Endodermal cell (in vitro differentiated cells): ENCODE results near the gene ARHGAP21. TPM values are rescaled to one million over a fixed set of nuclear protein-coding genes. Genes with fewer than 3 reads are reported as not detected.

ENCODE experiments used
- DNase-seq: peaks from one replicate; pipeline ENCODE4 v3.0.0-alpha.2; 2017
- H3K27ac ChIP-seq: 2 replicates; pipeline ENCODE4 v1.5.1; 2013; ENCODE audit warnings: mild to moderate bottlenecking, low read depth, low read length, moderate library complexity
- H3K27me3 ChIP-seq: 2 replicates; pipeline ENCODE4 v1.6.1; 2013; ENCODE audit warnings: mild to moderate bottlenecking, low read length, moderate library complexity; ENCODE audit not compliant: insufficient read depth, control insufficient read depth, poor library complexity, severe bottlenecking
- H3K36me3 ChIP-seq: 2 replicates; pipeline ENCODE4 v1.7.0; 2013; ENCODE audit warnings: mild to moderate bottlenecking, low read length, moderate library complexity; ENCODE audit not compliant: control insufficient read depth, insufficient read depth
- H3K4me1 ChIP-seq: one replicate; pipeline ENCODE4 v1.7.0; 2013; ENCODE audit warnings: low read length; ENCODE audit not compliant: control insufficient read depth, insufficient read depth
- H3K4me3 ChIP-seq: 2 replicates; pipeline ENCODE4 v1.5.1; 2013; ENCODE audit warnings: mild to moderate bottlenecking, low read length, moderate library complexity
- H3K9ac ChIP-seq: 2 replicates; pipeline ENCODE4 v1.6.1; 2013; ENCODE audit warnings: mild to moderate bottlenecking, low read length, moderate library complexity; ENCODE audit not compliant: poor library complexity, severe bottlenecking; ENCODE audit errors: extremely low read depth
- H3K9me3 ChIP-seq: 2 replicates; pipeline ENCODE4 v1.6.1; 2013; ENCODE audit warnings: mild to moderate bottlenecking, low read length, moderate library complexity; ENCODE audit not compliant: control insufficient read depth
- H3K27ac Mint-ChIP-seq: 2 replicates; pipeline ENCODE4 v1.8.0; 2020; ENCODE audit warnings: mixed read lengths
- H3K27me3 Mint-ChIP-seq: 2 replicates; pipeline ENCODE4 v1.8.0; 2021; ENCODE audit warnings: mild to moderate bottlenecking, mixed read lengths; ENCODE audit not compliant: insufficient read depth
- H3K36me3 Mint-ChIP-seq: 2 replicates; pipeline ENCODE4 v1.8.0; 2020; ENCODE audit warnings: low read depth, mixed read lengths
- H3K4me1 Mint-ChIP-seq: 2 replicates; pipeline ENCODE4 v1.8.0; 2020; ENCODE audit warnings: mixed read lengths
- H3K4me3 Mint-ChIP-seq: 2 replicates; pipeline ENCODE4 v1.8.0; 2020; ENCODE audit warnings: mild to moderate bottlenecking, moderate library complexity, mixed read lengths
- H3K9me3 Mint-ChIP-seq: 2 replicates; pipeline ENCODE4 v1.8.0; 2020; ENCODE audit warnings: mild to moderate bottlenecking, mixed read lengths
- whole genome bisulfite sequencing, 2 experiments: methylation state at CpG; one replicate each; pipeline versions ENCODE4 v1.1.5 to v1.1.7; 2013; ENCODE audit warnings: missing lambda C conversion rate in 2 of 2, mixed read lengths in 1 of 2; ENCODE audit not compliant: insufficient coverage in 1 of 2, insufficient read length in 1 of 2; 5-methylcytosine and 5-hydroxymethylcytosine counted together
- total RNA-seq, 2 donors: library from RNA; stranded (reverse); fragmentation: NEBNext Ultra II Directional in 1 of 2; extraction: Animal tissue kit (Norgen Biotek cat#: 25700) in 1 of 2; gene quantifications; 2 replicates in 1 of 2; 3 replicates in 1 of 2; pipeline ENCODE4 v1.2.1, GENCODE V29; 2021
- TF ChIP-seq, protein P1 (sequence below): fragments of 200-600 bp; sonication (generic); conservative IDR thresholded peaks from 2 replicates; pipeline ENCODE4 v1.5.0; 2021; ENCODE audit warnings: antibody characterized with exemption, mild to moderate bottlenecking

The ARHGAP21 gene
- total RNA-seq, 2 donors from 2014 or later = 51.6 to 69.7 TPM

GRCh38 chr10:24701447-24701846, 22.2 kb downstream of the ARHGAP21 start:
- Histone ChIP-seq H3K27me3 (no peaks in the 10 kb centered on the region), H3K9ac (no peak overlapping the region), H3K4me1 (no peaks in the 10 kb centered on the region), H3K27ac (no peak overlapping the region), H3K9me3 (no peaks in the 10 kb centered on the region), H3K36me3 (no peaks in the 10 kb centered on the region), H3K4me3 (no peak overlapping the region)
- Mint-ChIP-seq H3K9me3 (no peaks in the 10 kb centered on the region), H3K27me3 (no peaks in the 10 kb centered on the region), H3K36me3 (no peaks in the 10 kb centered on the region), H3K4me3 (no peak overlapping the region), H3K27ac (no peak overlapping the region), H3K4me1 (peaks cover 4% of the 10 kb centered on the region)
- no peak for DNase-seq
- TF ChIP-seq, protein P1, sequence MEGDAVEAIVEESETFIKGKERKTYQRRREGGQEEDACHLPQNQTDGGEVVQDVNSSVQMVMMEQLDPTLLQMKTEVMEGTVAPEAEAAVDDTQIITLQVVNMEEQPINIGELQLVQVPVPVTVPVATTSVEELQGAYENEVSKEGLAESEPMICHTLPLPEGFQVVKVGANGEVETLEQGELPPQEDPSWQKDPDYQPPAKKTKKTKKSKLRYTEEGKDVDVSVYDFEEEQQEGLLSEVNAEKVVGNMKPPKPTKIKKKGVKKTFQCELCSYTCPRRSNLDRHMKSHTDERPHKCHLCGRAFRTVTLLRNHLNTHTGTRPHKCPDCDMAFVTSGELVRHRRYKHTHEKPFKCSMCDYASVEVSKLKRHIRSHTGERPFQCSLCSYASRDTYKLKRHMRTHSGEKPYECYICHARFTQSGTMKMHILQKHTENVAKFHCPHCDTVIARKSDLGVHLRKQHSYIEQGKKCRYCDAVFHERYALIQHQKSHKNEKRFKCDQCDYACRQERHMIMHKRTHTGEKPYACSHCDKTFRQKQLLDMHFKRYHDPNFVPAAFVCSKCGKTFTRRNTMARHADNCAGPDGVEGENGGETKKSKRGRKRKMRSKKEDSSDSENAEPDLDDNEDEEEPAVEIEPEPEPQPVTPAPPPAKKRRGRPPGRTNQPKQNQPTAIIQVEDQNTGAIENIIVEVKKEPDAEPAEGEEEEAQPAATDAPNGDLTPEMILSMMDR = no peak
- WGBS, 2 experiments = 88 to 95% methylated on average over 3 of the region's 3 CpGs

GRCh38 chr10:24700948-24701347, 22.7 kb downstream of the ARHGAP21 start:
- no peaks in the 10 kb centered on the region for H3K27me3 Mint-ChIP-seq
- no peaks in the 10 kb centered on the region for H3K9me3 ChIP-seq
- no peaks in the 10 kb centered on the region for H3K36me3 Mint-ChIP-seq
- H3K4me3 Mint-ChIP-seq = no peak overlapping the region
- H3K36me3 ChIP-seq = no peaks in the 10 kb centered on the region
- TF ChIP-seq, protein P1 = no peak
- H3K9me3 Mint-ChIP-seq = no peaks in the 10 kb centered on the region
- peaks cover 8% of the 10 kb centered on the region for H3K4me1 Mint-ChIP-seq
- no peak for DNase-seq
- no peaks in the 10 kb centered on the region for H3K4me1 ChIP-seq
- WGBS, 2 experiments = 91 to 100% methylated on average over 1 to 6 of the region's 6 CpGs
- no peaks in the 10 kb centered on the region for H3K27me3 ChIP-seq
- H3K27ac ChIP-seq = no peak overlapping the region
- no peak overlapping the region for H3K4me3 ChIP-seq
- no peak overlapping the region for H3K9ac ChIP-seq
- H3K27ac Mint-ChIP-seq = no peak overlapping the region

DNA sequence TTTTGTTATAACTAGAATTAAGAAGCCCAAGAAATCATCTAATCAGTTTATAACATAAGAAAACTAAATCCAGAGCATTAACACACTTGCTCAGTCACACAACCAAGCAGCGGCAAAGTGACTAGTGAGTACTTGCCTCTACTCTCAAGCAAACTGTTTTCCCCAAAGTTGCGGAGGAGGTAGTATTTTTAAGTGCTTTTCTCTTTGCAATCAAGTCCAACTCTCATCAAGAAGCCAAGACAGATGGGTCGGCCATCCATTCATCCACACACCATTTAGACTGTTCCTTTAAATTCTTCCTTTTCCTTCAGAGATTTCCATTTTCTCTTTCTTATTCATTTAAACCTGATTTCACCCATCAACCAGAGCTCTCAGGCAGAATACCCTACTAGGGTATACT, 25.4 kb downstream of the ARHGAP21 start:
- Mint-ChIP-seq H3K4me3 (no peak overlapping the region), H3K36me3 (no peaks in the 10 kb centered on the region), H3K27me3 (no peaks in the 10 kb centered on the region), H3K27ac (no peak overlapping the region), H3K4me1 (peaks cover 10% of the 10 kb centered on the region), H3K9me3 (no peaks in the 10 kb centered on the region)
- H3K4me1 ChIP-seq = no peaks in the 10 kb centered on the region
- no peak for DNase-seq
- H3K9ac ChIP-seq = no peak overlapping the region
- no peaks in the 10 kb centered on the region for H3K9me3 ChIP-seq
- H3K36me3 ChIP-seq = peaks cover 5% of the 10 kb centered on the region
- no peaks in the 10 kb centered on the region for H3K27me3 ChIP-seq
- TF ChIP-seq, protein P1 = no peak
- no peak overlapping the region for H3K4me3 ChIP-seq
- no peak overlapping the region for H3K27ac ChIP-seq
- 92 to 93% methylated on average over 3 of the region's 3 CpGs for WGBS, 2 experiments
